AG09319 (cell line): Measurements from ENCODE around the gene SLC11A1.

Experiments
- DNase-seq: peaks from one replicate; pipeline ENCODE4 v3.0.0-alpha.2; 2010; ENCODE audit warnings: low read depth; ENCODE audit errors: extremely low read depth
- TF ChIP-seq, protein P1 (sequence below): IDR thresholded peaks from 2 replicates; pipeline ENCODE4 v1.5.1; 2011; ENCODE audit warnings: low read depth, mild to moderate bottlenecking, inconsistent platforms, low read length, moderate library complexity

The SLC11A1 gene

DNA sequence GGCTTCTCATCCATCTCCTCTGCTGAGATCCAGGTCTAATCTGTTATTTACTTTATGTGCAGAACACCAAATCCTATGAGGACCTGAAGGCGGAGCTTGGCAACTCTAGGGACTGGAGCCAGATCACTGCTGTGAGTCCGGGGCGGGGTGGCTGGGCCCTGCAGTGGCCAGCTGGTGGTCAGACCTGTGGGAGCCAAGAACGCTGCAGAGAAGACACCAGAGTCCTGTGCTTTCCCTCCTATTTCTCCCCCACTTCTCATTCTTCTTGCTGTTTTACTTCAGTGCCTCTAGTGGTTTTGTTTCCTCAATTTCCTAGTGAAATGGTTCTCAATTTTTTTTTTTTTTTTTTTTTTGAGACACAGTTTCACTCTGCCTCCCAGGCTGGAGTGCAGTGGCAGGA lies 56.5 kb downstream of the SLC11A1 start:
- no peak for DNase-seq
- TF ChIP-seq, protein P1, sequence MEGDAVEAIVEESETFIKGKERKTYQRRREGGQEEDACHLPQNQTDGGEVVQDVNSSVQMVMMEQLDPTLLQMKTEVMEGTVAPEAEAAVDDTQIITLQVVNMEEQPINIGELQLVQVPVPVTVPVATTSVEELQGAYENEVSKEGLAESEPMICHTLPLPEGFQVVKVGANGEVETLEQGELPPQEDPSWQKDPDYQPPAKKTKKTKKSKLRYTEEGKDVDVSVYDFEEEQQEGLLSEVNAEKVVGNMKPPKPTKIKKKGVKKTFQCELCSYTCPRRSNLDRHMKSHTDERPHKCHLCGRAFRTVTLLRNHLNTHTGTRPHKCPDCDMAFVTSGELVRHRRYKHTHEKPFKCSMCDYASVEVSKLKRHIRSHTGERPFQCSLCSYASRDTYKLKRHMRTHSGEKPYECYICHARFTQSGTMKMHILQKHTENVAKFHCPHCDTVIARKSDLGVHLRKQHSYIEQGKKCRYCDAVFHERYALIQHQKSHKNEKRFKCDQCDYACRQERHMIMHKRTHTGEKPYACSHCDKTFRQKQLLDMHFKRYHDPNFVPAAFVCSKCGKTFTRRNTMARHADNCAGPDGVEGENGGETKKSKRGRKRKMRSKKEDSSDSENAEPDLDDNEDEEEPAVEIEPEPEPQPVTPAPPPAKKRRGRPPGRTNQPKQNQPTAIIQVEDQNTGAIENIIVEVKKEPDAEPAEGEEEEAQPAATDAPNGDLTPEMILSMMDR: no peak

DNA sequence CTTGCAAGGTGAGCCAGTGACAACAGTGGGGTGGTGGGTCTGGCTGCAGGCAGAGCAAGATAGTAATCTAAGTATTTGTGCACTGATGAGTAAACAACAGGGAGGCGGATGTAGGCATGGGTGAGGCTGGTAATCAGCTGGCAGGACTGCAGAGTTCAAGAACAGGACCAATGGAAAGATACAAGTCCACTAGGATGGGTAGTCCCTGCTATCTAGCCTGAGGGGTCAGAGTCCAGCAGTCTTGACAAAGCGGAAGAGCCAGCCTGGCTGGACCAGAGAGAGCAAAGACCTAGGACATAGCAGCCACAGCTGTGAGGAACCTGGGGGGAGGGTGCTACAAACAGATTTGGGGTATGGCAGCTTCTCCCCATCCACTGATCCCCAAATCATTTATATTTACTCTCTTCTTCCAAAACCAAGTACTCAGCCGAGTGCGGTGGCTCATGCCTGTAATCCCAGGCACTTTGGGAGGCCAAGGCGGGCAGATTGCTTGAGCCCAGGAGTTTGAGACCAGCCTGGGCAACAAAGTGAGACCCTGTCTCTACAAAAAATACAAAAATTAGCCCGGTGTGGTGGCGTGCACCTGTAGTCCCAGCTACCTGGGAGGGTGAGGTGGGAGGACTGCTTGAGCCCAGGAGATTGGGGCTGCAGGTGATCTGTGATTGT lies 62.8 kb downstream of the SLC11A1 start:
- TF ChIP-seq, protein P1: no peak
- DNase-seq: no peak

DNA sequence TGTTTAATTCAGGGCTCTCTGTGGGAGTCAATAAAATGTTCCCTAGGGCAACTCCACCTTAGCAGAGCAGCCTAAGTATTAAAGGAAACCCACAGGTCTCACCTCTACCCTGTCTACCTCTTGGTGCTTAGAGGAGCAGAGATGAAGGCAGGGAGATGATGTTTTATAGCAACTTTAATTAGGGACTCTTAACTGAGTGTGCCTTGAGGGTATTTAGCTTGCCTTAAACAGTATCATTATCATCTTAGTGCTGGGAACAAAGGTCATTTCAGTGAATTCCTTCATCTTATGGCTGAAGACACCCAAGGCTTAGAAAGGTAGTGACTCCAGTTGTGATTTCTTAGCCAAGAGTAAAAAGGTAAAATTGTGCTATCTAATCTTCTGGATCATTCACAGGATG lies 63.5 kb downstream of the SLC11A1 start:
- DNase-seq: no peak
- TF ChIP-seq, protein P1: no peak
